Measurements from ENCODE around the gene NABP2. TPM values are rescaled to one million over a fixed set of nuclear protein-coding genes. Genes with fewer than 3 reads are reported as not detected.

Gene NABP2
- total and polyA plus RNA-seq, 2 of the 4 experiments (the other 2 are of a cell fraction): 29.2 to 37.4 TPM

DNA sequence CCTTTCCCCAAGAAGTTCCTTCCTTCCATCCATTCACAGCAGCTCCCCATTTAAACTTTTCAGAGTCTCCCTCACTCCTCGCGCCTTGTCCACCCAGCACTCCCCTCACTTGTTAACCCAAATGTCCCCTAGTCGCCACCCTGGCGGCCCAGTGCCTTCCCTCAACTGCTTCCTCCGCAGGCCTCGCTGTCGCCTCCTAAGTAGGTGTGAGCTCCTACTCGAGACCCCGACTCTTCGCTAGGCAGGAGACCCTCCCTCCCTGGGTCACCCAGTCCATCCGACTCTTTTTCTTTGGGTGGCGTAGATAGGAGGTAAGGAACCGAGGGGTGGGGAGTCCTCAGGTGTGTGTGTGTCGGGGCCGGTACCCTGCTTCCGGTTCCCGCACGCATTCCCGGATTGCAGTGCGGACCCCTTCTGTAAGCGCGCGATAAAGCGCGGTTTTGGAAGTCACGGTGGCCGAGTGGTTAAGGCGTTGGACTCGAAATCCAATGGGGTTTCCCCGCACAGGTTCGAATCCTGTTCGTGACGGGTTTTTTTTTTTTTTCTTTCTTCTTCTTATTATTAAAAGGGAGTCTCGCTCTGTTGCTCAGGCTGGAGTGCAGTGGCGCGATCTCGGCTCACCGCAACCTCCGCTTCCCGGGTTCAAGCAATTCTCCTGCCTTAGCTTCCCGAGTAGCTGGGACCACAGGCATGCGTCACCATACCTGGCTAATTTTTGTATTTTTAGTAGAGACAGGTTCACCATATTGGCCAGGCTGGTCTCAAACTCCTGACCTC, 34.0 kb upstream of the NABP2 start (continued):
- TF ChIP-seq RAD21 (IDR thresholded peaks at IDR 0.05; ENCODE audit: low read length): no peak

DNA sequence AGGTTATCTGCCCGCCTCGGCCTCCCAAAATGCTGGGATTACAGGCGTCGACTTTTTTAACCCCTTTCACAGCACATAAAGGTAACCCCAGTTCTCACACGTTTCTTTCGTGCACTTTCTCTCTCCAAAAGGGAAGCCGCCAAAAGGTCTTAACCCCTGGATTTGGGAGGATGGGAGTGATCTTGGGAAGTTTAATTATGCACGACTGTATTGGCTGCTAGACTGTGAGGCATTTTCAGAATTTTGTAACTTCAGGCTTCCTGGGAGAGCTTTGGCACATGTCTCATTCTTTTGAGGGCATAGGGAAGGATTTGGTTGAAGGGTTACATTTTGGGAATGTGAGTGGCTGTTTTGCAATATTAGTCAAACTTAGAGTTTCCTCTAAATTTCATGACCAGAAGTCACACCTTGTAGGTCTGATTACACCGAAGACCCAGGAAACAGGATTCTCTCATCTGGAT, 33.4 kb upstream of the NABP2 start:
- Histone ChIP-seq H3K27ac (ENCODE audit: insufficient read depth, low read length) (no peak overlapping the region), H3K23ac (ENCODE audit: low read depth, low read length) (peak overlapping the region; percentile 42; the same call in 1 of the 2 replicates), H2BK20ac (ENCODE audit: low read depth, low read length) (0 out of 2 replicates have a peak overlapping the region, but pooled peaks have one; percentile 20), H2BK120ac (ENCODE audit: low read depth, low read length) (no peak overlapping the region), H3K4ac (ENCODE audit: low read depth, low read length) (no peak overlapping the region; the same call in 1 of the 2 replicates), H2BK5ac (ENCODE audit: low read depth, low read length, poor library complexity, severe bottlenecking) (no peak overlapping the region), H3K4me2 (ENCODE audit: low read depth, low read length) (peak overlapping the region; percentile 24; the same call in 1 of the 2 replicates), H3K4me3 (ENCODE audit: insufficient read depth, low read depth, low read length) (no peak overlapping the region), H3K9me3 (ENCODE audit: control insufficient read depth, insufficient read depth, low read length) (no peaks in the 10 kb centered on the region), H3K27me3 (ENCODE audit: control insufficient read depth, insufficient read depth, low read length) (no peaks in the 10 kb centered on the region), H4K8ac (ENCODE audit: low read depth in 2 of 2, low read length in 2 of 2) (peak overlapping the region in 1 of 2 experiments; percentile 12; a peak in 1 of 4 replicates), H3K18ac (ENCODE audit: low read depth, low read length) (no peak overlapping the region), H4K20me1 (ENCODE audit: insufficient read depth, low read length) (peaks cover 14% of the 10 kb centered on the region; the same call in 1 of the 2 replicates), H3K4me1 (ENCODE audit: control insufficient read depth, insufficient read depth, low read length) (peaks cover 7% of the 10 kb centered on the region), H3K79me1 (ENCODE audit: low read depth in 1 of 2, low read length in 2 of 2) (peaks cover 19 to 29% of the 10 kb centered on the region in 2 experiments; a peak in 3 of 4 replicates), H3K9ac (ENCODE audit: low read depth, low read length) (no peak overlapping the region), H2AFZ (replicated peaks; ENCODE audit: low read length, poor library complexity) (peak overlapping the region; percentile 9), H4K91ac (ENCODE audit: insufficient read depth, low read depth, low read length) (no peak overlapping the region), H3K56ac (ENCODE audit: extremely low read depth, insufficient read depth, low read length) (no peak overlapping the region), H3K14ac (replicated peaks; ENCODE audit: low read depth, low read length) (no peak overlapping the region), H2BK15ac (ENCODE audit: low read depth, low read length) (no peak overlapping the region), H3K9me1 (ENCODE audit: insufficient read depth, low read length) (peaks cover 5% of the 10 kb centered on the region; the same call in 1 of the 2 replicates), H2AK5ac (ENCODE audit: low read depth, low read length) (no peak overlapping the region), H4K5ac (ENCODE audit: low read depth, low read length) (no peak overlapping the region), H2AK9ac (replicated peaks; ENCODE audit: low read depth, low read length, poor library complexity) (no peak overlapping the region), H3K36me3 (ENCODE audit: control insufficient read depth, insufficient read depth, low read length) (peaks cover 5% of the 10 kb centered on the region)
- in situ Hi-C loops (cut with MboI; ENCODE audit: low sequenced_read_pairs) (no loop called here), intact Hi-C loops (cut with micrococcal nuclease) (no loop called here), dilution Hi-C loops (cut with HindIII; ENCODE audit: low sequenced_read_pairs, unreplicated experiment) (no loop called here)
- 0% methylated on average over 1 of the region's 9 CpGs; no CpG with 5 or more reads in 1 of the 2 experiments for WGBS, 2 experiments (ENCODE audit: extremely low coverage in 2 of 2, insufficient read length in 1 of 2)
- no peak for DNase-seq
- CTCF ChIA-PET: interaction anchor here (2.5 kb wide), 1 partner anchor 31 kb away, joined by 22 read pairs; the partner anchor contains the start of gene RNF41
- POLR2A ChIA-PET (ENCODE audit: unreplicated experiment): no interaction called here
- ATAC-seq (ENCODE audit: low read depth): no peak
- no TSS peak for BruUV-seq (replicated peaks)
- TF ChIP-seq SMC3 (IDR thresholded peaks at IDR 0.05; ENCODE audit: low read depth, low read length) (no peak), POLR2A (IDR thresholded peaks at IDR 0.05; ENCODE audit: low read depth, low read length) (no peak), NFE2L2 (IDR thresholded peaks at IDR 0.05; ENCODE audit: low read depth, low read length) (no peak), MAZ (IDR thresholded peaks at IDR 0.05; ENCODE audit: borderline replicate concordance, low read depth, low read length) (no peak), MXI1 (IDR thresholded peaks at IDR 0.05; ENCODE audit: borderline replicate concordance, low read depth, low read length) (no peak), FOS (IDR thresholded peaks at IDR 0.05; ENCODE audit: low read depth, low read length) (no peak), RCOR1 (IDR thresholded peaks at IDR 0.05; ENCODE audit: insufficient replicate concordance, low read length) (no peak), CHD1 (IDR thresholded peaks at IDR 0.05; ENCODE audit: low read depth, low read length) (no peak), MAFK (IDR thresholded peaks at IDR 0.05; ENCODE audit: low read depth, low read length) (no peak), RAD21 (IDR thresholded peaks at IDR 0.05; ENCODE audit: low read length) (no peak)
- TF ChIP-seq, protein P1, sequence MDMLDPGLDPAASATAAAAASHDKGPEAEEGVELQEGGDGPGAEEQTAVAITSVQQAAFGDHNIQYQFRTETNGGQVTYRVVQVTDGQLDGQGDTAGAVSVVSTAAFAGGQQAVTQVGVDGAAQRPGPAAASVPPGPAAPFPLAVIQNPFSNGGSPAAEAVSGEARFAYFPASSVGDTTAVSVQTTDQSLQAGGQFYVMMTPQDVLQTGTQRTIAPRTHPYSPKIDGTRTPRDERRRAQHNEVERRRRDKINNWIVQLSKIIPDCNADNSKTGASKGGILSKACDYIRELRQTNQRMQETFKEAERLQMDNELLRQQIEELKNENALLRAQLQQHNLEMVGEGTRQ (IDR thresholded peaks at IDR 0.05; ENCODE audit: low read depth, low read length): no peak
- TF ChIP-seq, protein P2, sequence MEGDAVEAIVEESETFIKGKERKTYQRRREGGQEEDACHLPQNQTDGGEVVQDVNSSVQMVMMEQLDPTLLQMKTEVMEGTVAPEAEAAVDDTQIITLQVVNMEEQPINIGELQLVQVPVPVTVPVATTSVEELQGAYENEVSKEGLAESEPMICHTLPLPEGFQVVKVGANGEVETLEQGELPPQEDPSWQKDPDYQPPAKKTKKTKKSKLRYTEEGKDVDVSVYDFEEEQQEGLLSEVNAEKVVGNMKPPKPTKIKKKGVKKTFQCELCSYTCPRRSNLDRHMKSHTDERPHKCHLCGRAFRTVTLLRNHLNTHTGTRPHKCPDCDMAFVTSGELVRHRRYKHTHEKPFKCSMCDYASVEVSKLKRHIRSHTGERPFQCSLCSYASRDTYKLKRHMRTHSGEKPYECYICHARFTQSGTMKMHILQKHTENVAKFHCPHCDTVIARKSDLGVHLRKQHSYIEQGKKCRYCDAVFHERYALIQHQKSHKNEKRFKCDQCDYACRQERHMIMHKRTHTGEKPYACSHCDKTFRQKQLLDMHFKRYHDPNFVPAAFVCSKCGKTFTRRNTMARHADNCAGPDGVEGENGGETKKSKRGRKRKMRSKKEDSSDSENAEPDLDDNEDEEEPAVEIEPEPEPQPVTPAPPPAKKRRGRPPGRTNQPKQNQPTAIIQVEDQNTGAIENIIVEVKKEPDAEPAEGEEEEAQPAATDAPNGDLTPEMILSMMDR (conservative IDR thresholded peaks at IDR 0.05; ENCODE audit: low read depth, low read length): no peak
